NCI-H187 treated with DMSO at 0.1 percent for 48 hours (cell line): ENCODE data around the gene SERGEF.
A peak's percentile ranks its signal among the peaks of the same experiment; 100 is the strongest.

Experiments
- DNase-seq: peaks from one replicate; lab custom pipeline; 2025; lab: John Stamatoyannopoulos, UW

SERGEF gene

GRCh38 chr11:18012906-18013781 lies at the start of gene SERGEF:
TSS of gene SERGEF (minus strand) at chr11:18013047. CDS start at chr11:18013010, 37 bp downstream.
- DNase-seq: peak; percentile 52

DNA sequence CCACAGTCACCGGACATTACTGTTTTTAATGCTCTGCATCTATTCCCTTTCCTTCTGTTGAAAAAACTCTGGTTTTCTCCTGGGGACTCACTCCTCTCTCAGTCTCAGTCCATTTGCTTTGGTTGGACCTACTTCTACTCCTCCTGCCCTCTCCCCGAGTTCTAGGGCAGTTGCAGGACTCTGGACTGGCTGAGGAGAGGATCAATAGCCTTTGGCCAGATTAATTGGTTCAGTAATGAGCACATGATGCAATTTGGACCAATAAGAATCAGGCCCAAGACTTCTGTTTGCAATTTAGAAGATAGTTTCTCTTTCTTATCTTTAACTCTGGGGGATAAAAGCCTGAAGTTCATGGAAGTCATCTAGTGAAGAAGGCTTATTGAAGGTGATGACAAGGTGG lies 48.5 kb upstream of the SERGEF start:
- DNase-seq: no peak

GRCh38 chr11:18056561-18057181 lies 43.8 kb upstream of the SERGEF start:
- no peak for DNase-seq

- no peak for DNase-seq
Observed at GRCh38 chr11:18054511-18055103, 41.8 kb upstream of the SERGEF start.

DNA sequence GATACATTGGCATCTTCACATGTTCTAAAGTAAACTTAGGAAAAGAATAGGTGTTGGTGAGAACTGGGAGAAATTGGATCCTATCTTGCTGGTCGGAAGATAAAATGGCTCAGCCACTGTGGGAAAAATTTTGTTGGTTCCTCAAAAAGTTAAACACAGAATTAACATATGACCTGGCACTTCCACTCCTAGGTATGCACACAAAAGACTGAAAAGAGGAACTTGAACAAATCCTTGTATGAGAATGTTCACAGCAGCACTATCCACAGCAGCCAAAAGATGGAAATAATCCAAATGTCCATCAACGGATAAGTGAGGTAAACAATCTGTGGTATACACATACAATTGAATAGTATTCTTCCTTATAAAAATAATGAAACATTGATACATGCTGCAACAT lies 38.0 kb upstream of the SERGEF start:
- DNase-seq: no peak

DNA sequence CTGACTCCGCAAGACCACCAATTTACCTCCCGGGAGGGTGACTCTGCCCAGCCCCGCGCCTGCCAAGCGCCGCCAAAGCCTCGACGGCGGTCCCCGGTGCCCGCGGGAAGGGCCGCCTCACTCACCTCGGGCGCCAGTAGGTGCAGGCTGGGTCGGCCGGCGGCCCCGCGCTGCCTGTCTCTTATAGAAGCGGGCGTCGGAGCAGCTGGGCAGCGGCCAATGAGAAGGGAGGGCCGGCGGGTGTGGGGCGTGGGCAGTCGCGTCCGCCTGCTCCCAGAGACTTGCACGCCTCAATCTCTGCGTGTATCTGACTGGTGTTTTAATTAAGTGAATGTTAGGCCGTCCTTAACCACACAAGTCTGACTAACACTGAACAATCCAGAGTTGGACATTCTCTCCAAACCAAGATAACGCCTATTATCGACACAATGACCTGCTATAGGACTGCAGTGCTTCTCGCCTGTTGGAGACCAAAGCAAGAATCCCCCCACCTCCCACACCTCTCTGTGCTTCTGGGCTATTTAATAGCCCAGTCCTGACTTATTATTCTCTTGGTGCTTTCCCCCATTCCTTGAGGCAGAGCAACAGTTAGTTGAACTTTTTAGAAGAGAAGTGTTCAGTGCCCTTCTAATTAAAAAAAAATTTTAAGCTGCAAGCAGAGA lies 33.4 kb upstream of the SERGEF start, which contains the start of gene TPH1:
Gene TPH1 (minus strand): TSS at position 154 of the 662 bp plus-strand sequence. CDS start 5,507 bp downstream, outside the sequence.
- no peak for DNase-seq

- no peak for DNase-seq
Observed at GRCh38 chr11:18036456-18036855, 23.6 kb upstream of the SERGEF start.

GRCh38 chr11:18027475-18027874 lies 14.6 kb upstream of the SERGEF start:
- DNase-seq: no peak

GRCh38 chr11:18022419-18022818 lies 9.6 kb upstream of the SERGEF start:
- DNase-seq: no peak

DNA sequence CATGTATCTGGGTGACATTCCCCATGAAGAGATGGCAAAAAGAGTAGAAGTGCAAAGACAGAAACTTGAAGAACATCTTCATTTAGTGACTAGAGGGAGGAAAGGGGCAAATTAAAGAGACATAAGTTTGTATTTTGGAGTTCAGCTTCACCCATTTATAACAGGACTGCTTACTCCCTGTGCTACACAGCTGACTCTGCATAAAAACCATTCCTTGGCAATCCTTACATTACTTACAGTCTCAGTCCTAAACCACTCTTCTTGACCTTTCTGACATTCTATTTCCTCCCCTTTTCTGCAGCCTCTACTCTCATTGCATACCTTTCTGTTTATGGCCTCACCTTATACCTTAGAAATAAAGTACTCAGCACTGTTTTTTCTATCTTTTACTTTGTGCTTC lies 6.8 kb upstream of the SERGEF start:
- no peak for DNase-seq

DNA sequence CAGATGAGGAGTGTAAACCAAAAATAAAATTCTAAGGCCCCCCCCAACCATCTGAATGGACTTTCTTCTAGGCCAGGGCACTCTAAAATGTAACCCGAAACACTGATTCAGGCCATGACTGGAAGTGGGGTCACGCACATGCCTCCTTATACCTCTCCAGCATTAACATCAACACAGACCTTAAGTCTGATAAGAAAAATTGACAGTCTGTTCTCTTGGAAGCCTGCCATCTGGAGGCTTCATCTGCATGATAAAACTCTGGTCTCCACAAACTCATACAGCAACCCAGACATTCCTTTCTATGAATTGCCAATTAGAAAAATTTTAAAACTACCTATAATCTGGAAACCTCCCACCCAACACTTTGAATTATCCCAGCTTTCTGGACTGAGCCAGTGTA lies 3.9 kb upstream of the SERGEF start:
- DNase-seq: no peak

DNA sequence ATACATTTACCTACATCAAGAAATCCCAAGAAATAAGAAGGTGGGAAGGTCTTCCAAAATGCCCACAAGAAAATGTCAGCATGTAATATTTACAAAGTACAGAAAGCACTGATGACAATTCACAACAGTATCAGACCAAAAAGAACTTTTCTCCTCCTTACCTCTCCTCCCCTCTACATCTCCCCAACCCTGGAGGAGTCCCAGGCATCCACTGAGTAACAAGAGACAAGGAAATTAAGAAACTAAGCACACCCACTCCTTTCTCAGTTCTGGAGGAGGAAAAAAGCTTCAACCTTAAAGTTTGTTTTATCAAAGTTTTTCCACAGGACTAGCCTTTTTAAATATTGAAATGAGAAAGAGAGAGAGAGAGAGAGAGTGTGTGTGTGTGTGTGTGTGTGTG lies 2.0 kb upstream of the SERGEF start:
- no peak for DNase-seq

DNA sequence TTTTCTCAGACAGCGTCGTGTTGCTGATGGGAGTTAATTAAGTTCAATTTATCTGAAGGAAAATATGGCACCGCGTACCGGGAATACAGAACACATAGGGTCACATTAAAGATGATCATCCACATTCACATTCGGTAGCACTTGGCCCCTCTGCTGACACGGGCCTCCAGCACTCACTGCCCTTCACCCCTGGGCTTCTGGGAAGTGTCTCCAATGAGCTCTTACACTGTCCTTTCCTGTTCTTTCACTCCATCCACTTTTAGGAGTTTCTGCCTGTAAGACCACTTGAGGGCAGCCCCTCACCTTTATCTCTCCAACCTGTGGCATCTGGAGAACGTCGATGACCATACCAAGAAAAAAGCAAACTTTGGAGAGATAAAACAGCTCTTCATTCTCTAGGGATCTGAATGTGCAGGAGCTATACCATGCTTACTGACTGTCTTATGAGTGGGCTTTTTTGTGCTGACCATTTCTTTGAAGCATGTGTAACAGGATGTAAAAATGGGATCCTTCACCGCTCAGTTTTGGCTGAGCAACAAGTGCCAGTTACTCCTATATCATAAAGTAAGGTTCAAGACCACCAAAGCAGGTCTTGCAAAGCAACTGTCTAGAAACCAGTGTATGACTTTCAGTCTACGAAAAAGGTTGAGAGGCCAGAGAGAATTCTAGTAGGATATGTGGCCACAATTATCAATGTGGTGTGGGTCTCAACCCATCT lies 1.1 kb upstream of the SERGEF start:
- DNase-seq: no peak

GRCh38 chr11:18012122-18012905 lies 533 bp downstream of the SERGEF start:
- no peak for DNase-seq

DNA sequence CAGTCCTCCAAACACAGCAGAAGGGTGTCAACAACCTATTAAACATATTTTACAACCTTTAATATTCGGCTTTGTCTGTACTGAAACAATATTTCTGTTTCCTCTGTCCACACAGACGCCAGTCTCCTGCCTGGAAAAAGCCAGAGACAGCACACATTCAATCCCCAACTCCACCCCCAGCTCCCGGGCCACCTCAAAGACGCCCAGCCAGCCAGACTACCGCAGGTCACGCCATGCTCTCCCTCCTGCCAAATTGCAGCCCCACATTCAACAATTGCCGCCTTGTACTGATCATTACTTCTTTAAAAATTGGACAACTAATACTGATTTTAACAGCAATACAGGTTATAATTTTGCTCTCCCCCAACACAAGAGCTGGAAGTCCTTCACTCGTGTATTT lies 1.2 kb downstream of the SERGEF start:
- DNase-seq: no peak

DNA sequence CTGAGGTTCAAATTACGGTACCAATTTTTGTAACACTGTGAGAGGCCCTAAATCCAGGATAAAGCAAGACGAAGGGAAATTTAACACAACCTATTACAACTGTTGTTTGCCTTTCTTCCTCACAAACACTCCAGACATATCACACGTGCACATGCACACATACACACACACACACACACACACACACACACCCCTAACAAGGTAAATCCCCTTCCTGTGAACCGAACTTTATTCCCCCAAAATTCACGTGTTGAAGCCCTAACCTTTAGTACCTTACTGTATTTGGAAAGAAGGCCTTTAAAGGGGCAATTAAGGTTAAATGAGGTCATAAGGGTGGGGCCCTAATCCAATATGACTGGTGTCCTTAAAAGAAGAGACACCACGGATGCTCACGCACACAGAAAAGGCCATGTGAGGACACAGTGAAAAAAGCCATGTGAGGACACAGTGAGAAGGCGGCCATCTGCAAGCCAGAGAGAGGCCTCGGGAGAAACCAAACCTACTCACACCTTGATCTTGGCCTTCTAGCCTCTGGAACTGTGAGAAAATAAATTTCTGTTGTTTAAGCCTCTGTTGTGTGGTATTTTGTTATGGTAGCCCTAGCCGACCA lies 1.8 kb downstream of the SERGEF start:
- DNase-seq: no peak

- DNase-seq: no peak
Observed at GRCh38 chr11:18010121-18010670, 2.7 kb downstream of the SERGEF start.

GRCh38 chr11:18005376-18006129 lies 7.3 kb downstream of the SERGEF start:
- no peak for DNase-seq

GRCh38 chr11:18001191-18001590 lies 11.7 kb downstream of the SERGEF start:
- no peak for DNase-seq
